Ovary (tissue), 3 donors: ENCODE data around the gene MSL1.

Experiments used
- EP300 ChIP-seq: sonication (generic); formaldehyde crosslinking; IDR thresholded peaks from one replicate; pipeline ENCODE4 v1.6.1; 2017; ENCODE audit warnings: antibody characterized with exemption
- POLR2A ChIP-seq: fragments of 450-650 bp; IDR thresholded peaks from one replicate; pipeline ENCODE4 v1.6.1; 2017; ENCODE audit warnings: antibody characterized with exemption, mild to moderate bottlenecking, moderate library complexity
- TF ChIP-seq, protein P1 (sequence below), 3 donors: fragments of 450-650 bp in 2 of 3; fragments of 200-600 bp in 1 of 3; IDR thresholded peaks; one replicate each; pipeline versions ENCODE4 v1.5.1 to v1.8.0; 2016 to 2022; ENCODE audit warnings: antibody characterized with exemption in 3 of 3, mild to moderate bottlenecking in 1 of 3
- donor health status: DM: no; HTN: no; CAD: no.

DNA sequence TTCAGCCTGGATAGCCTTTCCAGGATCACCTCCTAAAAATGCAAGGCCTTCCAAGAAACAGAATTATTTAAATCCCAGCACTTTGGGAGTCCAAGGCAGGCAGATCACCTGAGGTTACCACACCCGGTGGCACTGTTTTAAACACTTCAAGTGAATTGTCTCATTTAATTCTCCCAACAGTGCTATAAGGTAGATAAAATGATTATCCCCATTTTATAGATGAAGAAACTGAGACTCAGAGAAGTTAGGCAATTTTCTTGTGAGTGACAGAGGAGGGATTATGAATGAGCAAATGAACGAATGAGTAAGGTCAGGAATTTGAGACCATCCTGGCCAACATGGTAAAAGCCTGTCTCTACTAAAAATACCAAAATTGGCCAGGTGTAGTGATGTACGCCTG, 42.2 kb upstream of the MSL1 start:
- TF ChIP-seq, protein P1, sequence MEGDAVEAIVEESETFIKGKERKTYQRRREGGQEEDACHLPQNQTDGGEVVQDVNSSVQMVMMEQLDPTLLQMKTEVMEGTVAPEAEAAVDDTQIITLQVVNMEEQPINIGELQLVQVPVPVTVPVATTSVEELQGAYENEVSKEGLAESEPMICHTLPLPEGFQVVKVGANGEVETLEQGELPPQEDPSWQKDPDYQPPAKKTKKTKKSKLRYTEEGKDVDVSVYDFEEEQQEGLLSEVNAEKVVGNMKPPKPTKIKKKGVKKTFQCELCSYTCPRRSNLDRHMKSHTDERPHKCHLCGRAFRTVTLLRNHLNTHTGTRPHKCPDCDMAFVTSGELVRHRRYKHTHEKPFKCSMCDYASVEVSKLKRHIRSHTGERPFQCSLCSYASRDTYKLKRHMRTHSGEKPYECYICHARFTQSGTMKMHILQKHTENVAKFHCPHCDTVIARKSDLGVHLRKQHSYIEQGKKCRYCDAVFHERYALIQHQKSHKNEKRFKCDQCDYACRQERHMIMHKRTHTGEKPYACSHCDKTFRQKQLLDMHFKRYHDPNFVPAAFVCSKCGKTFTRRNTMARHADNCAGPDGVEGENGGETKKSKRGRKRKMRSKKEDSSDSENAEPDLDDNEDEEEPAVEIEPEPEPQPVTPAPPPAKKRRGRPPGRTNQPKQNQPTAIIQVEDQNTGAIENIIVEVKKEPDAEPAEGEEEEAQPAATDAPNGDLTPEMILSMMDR (IDR thresholded peaks at IDR 0.05): no peak
- TF ChIP-seq POLR2A (no peak), EP300 (no peak)
